ENCODE results near the gene LANCL2. TPM values are rescaled to one million over a fixed set of nuclear protein-coding genes. Genes with fewer than 3 reads are reported as not detected.
"Not testable (repeated sequence)": the region's sequence is repeated elsewhere in the genome, so short reads cannot be mapped to it uniquely, and the experiment has no call there.

The LANCL2 gene
- total RNA-seq, 6 donors from 2014 or later, result 4.6 to 19.9 (median 12.6) TPM

- H3K36me3 ChIP-seq, result peaks cover 0 to 8% (median 4%) of the 10 kb centered on the region in 4 donors
- 84 to 86% methylated on average over 2 to 3 of the region's 3 CpGs for WGBS, 2 donors
- H3K27ac ChIP-seq, result peak overlapping the region in 1 of 4 donors; percentile 19
- TF ChIP-seq CTCF (IDR thresholded peaks at IDR 0.05), result no peak
- TF ChIP-seq EP300 (IDR thresholded peaks at IDR 0.05), result no peak
- no peak for TF ChIP-seq POLR2A (IDR thresholded peaks at IDR 0.05)
- no peak for TF ChIP-seq POLR2AphosphoS5 (IDR thresholded peaks at IDR 0.05)
- no peaks in the 10 kb centered on the region for H3K9me3 ChIP-seq
- H3K27me3 ChIP-seq, result no peaks in the 10 kb centered on the region
- H3K4me1 ChIP-seq, result peaks cover 0 to 3% (median 0%) of the 10 kb centered on the region in 4 donors
- ATAC-seq (ENCODE audit: low FRiP score in 2 of 2) (no peak), DNase-seq (no peak)
- no peak overlapping the region for H3K4me3 ChIP-seq
Measured at GRCh38 chr7:55469721-55470120, 104.6 kb downstream of the LANCL2 start.

- ATAC-seq (ENCODE audit: low FRiP score in 2 of 2), result no peak
- H3K4me1 ChIP-seq, result peaks cover 0 to 3% (median 0%) of the 10 kb centered on the region in 4 donors
- H3K4me3 ChIP-seq, result no peak overlapping the region
- peaks cover 0 to 4% (median 2%) of the 10 kb centered on the region in 4 donors for H3K36me3 ChIP-seq
- H3K27me3 ChIP-seq, result no peaks in the 10 kb centered on the region
- TF ChIP-seq EP300 (IDR thresholded peaks at IDR 0.05) (no peak), POLR2AphosphoS5 (IDR thresholded peaks at IDR 0.05) (no peak), POLR2A (IDR thresholded peaks at IDR 0.05) (no peak), CTCF (IDR thresholded peaks at IDR 0.05) (no peak)
- H3K9me3 ChIP-seq, result no peaks in the 10 kb centered on the region
- no peak overlapping the region for H3K27ac ChIP-seq
- 72 to 75% methylated on average over 2 of the region's 2 CpGs for WGBS, 2 donors
- DNase-seq, result no peak
Measured at GRCh38 chr7:55470261-55470660, 105.1 kb downstream of the LANCL2 start.

- H3K36me3 ChIP-seq, H3K27ac ChIP-seq: not testable (repeated sequence)
- WGBS, 2 donors, result 82 to 100% methylated on average over 1 to 4 of the region's 9 CpGs
Measured at GRCh38 chr7:55471594-55471993, 106.5 kb downstream of the LANCL2 start.

DNA sequence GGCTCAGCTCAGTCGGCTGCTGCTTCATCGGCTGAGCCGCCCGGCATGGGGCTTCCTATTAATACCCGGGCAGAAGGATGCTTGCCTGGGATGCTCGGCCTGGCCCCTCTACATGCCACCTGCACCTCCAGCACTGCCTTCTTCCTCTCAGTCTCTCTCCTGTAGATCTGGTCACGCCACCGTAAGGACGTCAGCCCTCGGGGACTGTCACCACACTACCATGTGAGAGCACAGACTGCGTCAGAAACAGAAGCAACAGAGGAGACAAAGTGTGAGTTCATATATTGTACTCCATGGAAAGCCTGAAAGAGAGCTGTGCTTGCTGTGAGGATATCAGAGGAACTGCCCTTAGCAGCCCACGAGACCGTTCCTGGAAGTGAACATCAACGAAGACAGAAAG lies 107.3 kb downstream of the LANCL2 start:
- H3K4me3 ChIP-seq; DNase-seq; H3K36me3 ChIP-seq; H3K27me3 ChIP-seq; H3K9me3 ChIP-seq; H3K4me1 ChIP-seq; ATAC-seq (ENCODE audit: low FRiP score in 2 of 2); H3K27ac ChIP-seq: not testable (repeated sequence)
- no CpG with 5 or more reads among the region's 14 CpGs for WGBS, 2 donors

More at GRCh38 chr7:55471594-55471993, 106.5 kb downstream of the LANCL2 start:
- not testable (repeated sequence) for H3K27me3 ChIP-seq; H3K4me3 ChIP-seq; H3K9me3 ChIP-seq; H3K4me1 ChIP-seq; ATAC-seq (ENCODE audit: low FRiP score in 2 of 2); DNase-seq

DNA sequence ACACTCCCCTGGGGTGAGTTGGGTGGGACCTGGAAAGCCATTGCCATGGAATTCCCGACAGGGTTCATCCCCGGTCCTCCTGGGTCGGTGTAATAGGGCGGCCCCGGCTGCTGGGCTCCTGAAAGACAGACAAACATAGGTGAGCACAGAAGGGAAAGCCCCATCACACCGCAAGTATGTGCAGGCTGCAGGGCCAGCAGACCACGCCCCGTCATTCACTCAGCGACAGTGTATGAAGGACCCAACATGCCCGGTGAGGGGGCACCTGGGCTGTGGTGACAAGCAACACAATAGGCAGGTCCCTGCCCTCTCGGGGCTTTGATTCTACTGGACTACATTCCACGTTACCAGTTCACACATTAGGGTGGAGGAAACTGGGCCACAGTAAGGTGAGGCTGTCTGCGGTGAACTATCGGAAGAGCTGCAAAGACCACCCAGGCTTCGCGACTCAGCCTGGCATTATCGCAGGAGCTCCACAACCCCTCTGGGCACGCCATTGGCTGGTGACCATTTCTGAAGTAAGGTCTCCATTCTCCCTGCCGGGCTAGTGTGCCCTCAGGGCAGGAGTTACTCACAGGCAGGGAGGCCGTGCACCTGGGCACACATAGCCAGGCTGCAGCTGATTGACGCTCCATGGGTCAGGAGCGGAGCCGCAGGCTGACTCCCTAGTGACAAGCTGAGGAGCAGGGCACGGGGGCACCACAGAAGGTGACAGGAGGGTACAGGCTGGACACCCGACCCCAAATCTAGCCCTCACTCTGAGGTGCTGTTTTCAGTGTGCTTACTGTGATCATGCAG lies 108.0 kb downstream of the LANCL2 start:
- TF ChIP-seq EP300 (IDR thresholded peaks at IDR 0.05) (no peak), POLR2AphosphoS5 (IDR thresholded peaks at IDR 0.05) (no peak), CTCF (IDR thresholded peaks at IDR 0.05) (no peak), POLR2A (IDR thresholded peaks at IDR 0.05) (no peak)
- peaks cover 0 to 6% (median 0%) of the 10 kb centered on the region in 4 donors for H3K36me3 ChIP-seq
- H3K4me1 ChIP-seq, result peaks cover 0 to 3% (median 0%) of the 10 kb centered on the region in 4 donors
- no peak overlapping the region for H3K27ac ChIP-seq
- no peak overlapping the region for H3K4me3 ChIP-seq
- H3K9me3 ChIP-seq, result no peaks in the 10 kb centered on the region
- ATAC-seq (ENCODE audit: low FRiP score in 2 of 2) (no peak), DNase-seq (no peak)
- no peaks in the 10 kb centered on the region for H3K27me3 ChIP-seq
- 94 to 97% methylated on average over 18 to 23 of the region's 25 CpGs for WGBS, 2 donors

- WGBS, 2 donors, result 95 to 98% methylated on average over 10 of the region's 10 CpGs
- no peak overlapping the region for H3K4me3 ChIP-seq
- no peaks in the 10 kb centered on the region for H3K27me3 ChIP-seq
- H3K4me1 ChIP-seq, result peaks cover 0 to 3% (median 0%) of the 10 kb centered on the region in 4 donors
- H3K27ac ChIP-seq, result no peak overlapping the region
- peaks cover 0 to 6% (median 0%) of the 10 kb centered on the region in 4 donors for H3K36me3 ChIP-seq
- DNase-seq (no peak), ATAC-seq (ENCODE audit: low FRiP score in 2 of 2) (no peak)
- no peak for TF ChIP-seq EP300 (IDR thresholded peaks at IDR 0.05)
- no peak for TF ChIP-seq POLR2A (IDR thresholded peaks at IDR 0.05)
- no peak for TF ChIP-seq CTCF (IDR thresholded peaks at IDR 0.05)
- no peak for TF ChIP-seq POLR2AphosphoS5 (IDR thresholded peaks at IDR 0.05)
- no peaks in the 10 kb centered on the region for H3K9me3 ChIP-seq
Measured at GRCh38 chr7:55473932-55474331, 108.8 kb downstream of the LANCL2 start.
